IPS-18a (cell line): ENCODE measurements around the gene TENM4.

ENCODE experiments used
- H3K27ac ChIP-seq: one replicate; pipeline ENCODE4 v1.5.1; 2013; ENCODE audit warnings: low read length
- H3K27me3 ChIP-seq: one replicate; pipeline ENCODE4 v1.6.1; 2013; ENCODE audit warnings: mild to moderate bottlenecking, low read length; ENCODE audit not compliant: control insufficient read depth, insufficient read depth
- H3K36me3 ChIP-seq: one replicate; pipeline ENCODE4 v1.6.1; 2013; ENCODE audit warnings: low read depth, low read length; ENCODE audit not compliant: control insufficient read depth
- H3K4me1 ChIP-seq: one replicate; pipeline ENCODE4 v1.6.1; 2013; ENCODE audit warnings: low read depth, low read length; ENCODE audit not compliant: control insufficient read depth
- H3K4me3 ChIP-seq: one replicate; pipeline ENCODE4 v1.5.1; 2013; ENCODE audit warnings: low read length
- H3K9ac ChIP-seq: one replicate; pipeline ENCODE4 v1.6.1; 2013; ENCODE audit warnings: mild to moderate bottlenecking, low read length, moderate library complexity
- H3K9me3 ChIP-seq: one replicate; pipeline ENCODE4 v1.6.1; 2013; ENCODE audit warnings: low read depth, low read length; ENCODE audit not compliant: control insufficient read depth

Gene TENM4

DNA sequence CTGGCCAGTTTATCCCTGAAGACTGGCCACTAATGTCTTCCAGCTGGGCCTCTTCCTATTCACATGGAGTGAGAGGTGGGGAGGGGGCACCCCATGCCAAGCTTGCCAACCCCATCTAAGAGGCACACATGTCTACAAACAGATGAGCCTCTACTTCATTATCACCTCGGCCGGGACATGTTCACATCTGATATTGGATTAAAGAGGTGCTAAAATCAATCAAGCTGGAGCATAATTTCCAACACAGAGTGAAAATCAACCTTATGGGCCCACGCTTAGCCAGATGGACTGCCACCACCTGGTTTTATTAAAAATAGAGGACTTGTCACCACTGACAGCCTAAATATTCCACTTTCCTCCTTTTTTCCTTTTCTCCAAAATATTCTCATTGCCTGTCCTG lies 703.5 kb downstream of the TENM4 start:
- H3K27ac ChIP-seq = no peak overlapping the region
- H3K4me1 ChIP-seq = no peaks in the 10 kb centered on the region
- no peak overlapping the region for H3K9ac ChIP-seq
- H3K4me3 ChIP-seq = no peak overlapping the region
- no peaks in the 10 kb centered on the region for H3K27me3 ChIP-seq
- H3K36me3 ChIP-seq = no peaks in the 10 kb centered on the region
- no peaks in the 10 kb centered on the region for H3K9me3 ChIP-seq

DNA sequence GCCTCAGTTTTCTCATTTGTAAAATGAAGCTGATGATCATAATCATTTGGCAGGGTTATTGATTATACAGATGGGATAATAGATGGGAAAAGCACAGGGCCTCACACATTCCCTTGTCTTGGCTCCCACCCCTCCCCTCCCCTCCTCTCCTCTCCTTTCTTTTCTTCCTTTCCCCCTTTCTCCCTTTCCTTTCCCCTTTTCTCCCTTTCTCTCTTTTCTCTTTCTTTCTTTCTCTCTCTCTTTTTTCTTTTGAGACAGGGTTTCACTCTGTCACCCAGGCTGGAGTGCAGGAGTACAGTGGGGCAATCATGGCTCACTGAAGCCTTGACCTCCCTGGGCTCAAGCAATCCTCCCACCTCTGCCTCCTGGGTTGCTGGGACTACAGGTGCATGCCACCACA lies 705.1 kb downstream of the TENM4 start:
- H3K27me3 ChIP-seq = no peaks in the 10 kb centered on the region
- H3K4me1 ChIP-seq = no peaks in the 10 kb centered on the region

GRCh38 chr11:78733031-78733430 lies 707.8 kb downstream of the TENM4 start:
- H3K9ac ChIP-seq = no peak overlapping the region
- H3K4me3 ChIP-seq = no peak overlapping the region
- no peaks in the 10 kb centered on the region for H3K4me1 ChIP-seq
- H3K27ac ChIP-seq = no peak overlapping the region
- H3K9me3 ChIP-seq = no peaks in the 10 kb centered on the region
- H3K27me3 ChIP-seq = no peaks in the 10 kb centered on the region
- no peaks in the 10 kb centered on the region for H3K36me3 ChIP-seq

More for the DNA sequence above, 705.1 kb downstream of the TENM4 start:
- no peak overlapping the region for H3K27ac ChIP-seq
- H3K36me3 ChIP-seq = no peaks in the 10 kb centered on the region
- no peak overlapping the region for H3K9ac ChIP-seq
- H3K4me3 ChIP-seq = no peak overlapping the region
- H3K9me3 ChIP-seq = no peaks in the 10 kb centered on the region

DNA sequence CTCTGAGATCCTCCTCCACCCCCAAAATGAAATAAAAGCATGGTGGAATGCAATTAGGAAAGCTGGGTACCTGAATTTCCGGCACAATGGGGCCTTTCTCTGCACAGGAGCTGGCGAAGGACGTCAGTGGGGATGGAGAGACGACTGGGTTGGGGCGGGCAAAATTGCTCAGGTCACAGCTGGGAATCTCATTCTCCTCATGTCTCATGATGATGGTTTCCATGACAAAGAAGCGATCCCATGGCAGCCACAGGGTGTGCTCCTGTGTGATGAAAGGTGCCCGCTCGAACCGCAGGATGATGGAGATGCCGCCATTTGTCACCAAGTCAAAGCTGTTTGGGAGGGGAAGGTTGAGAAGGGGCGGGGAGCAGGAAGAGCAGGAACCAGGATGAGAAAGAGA lies 708.6 kb downstream of the TENM4 start:
- Histone ChIP-seq H3K4me1 (no peaks in the 10 kb centered on the region), H3K27ac (no peak overlapping the region), H3K9ac (no peak overlapping the region), H3K4me3 (no peak overlapping the region), H3K36me3 (no peaks in the 10 kb centered on the region), H3K9me3 (no peaks in the 10 kb centered on the region), H3K27me3 (no peaks in the 10 kb centered on the region)

DNA sequence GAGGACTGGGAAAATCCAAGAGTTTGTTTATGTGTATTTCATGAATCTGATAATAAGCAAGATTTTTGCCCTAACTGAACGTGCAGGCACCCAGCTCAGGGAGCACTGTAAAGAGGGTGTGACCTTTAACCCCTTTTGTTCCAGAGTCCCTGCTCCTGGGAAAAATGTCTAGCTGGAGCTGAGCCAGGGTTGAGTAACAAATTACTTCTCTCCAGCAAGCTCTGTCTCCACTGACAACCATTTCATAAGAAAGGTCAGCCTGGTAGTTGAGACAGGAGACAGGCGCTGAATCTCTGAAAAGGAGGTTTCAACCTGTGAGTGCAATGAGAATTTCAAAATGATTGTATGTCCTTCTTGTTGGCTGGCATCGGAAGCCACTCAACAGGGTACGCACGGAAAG lies 709.8 kb downstream of the TENM4 start:
- Histone ChIP-seq H3K27me3 (no peaks in the 10 kb centered on the region), H3K9me3 (no peaks in the 10 kb centered on the region), H3K4me3 (no peak overlapping the region), H3K27ac (no peak overlapping the region), H3K9ac (no peak overlapping the region), H3K4me1 (no peaks in the 10 kb centered on the region), H3K36me3 (no peaks in the 10 kb centered on the region)

DNA sequence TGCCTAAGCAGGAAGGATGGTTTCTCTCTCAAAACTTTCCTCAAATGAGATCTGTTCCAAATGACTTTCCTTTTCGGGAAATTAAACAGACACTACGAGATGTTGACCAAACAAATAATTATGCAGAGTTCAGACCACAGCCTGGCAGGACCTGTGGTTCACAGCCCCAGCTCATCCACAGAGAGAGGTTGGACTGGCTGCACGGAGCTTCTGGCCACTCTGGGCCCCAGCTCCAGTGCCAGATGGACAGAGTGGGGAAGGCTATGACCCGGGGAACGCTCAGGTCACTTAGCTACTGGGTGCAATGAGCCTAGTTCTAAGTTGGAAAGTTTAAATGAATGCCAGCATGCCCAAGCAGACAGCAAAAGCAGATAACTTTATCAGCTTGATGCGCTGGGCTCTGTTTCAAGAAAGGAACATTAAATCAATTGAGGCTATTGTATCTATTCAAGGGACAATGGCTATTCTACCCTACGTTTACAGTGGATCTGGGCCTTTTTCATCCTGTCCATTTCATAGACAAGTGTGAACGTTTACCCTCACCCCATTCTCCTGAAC lies 710.5 kb downstream of the TENM4 start:
- Histone ChIP-seq H3K4me3 (no peak overlapping the region), H3K9ac (no peak overlapping the region), H3K4me1 (no peaks in the 10 kb centered on the region), H3K27ac (no peak overlapping the region), H3K27me3 (no peaks in the 10 kb centered on the region), H3K36me3 (no peaks in the 10 kb centered on the region), H3K9me3 (no peaks in the 10 kb centered on the region)

GRCh38 chr11:78727816-78728215 lies 713.0 kb downstream of the TENM4 start:
- no peaks in the 10 kb centered on the region for H3K27me3 ChIP-seq
- H3K9me3 ChIP-seq = no peaks in the 10 kb centered on the region

GRCh38 chr11:78725200-78725599 lies 715.6 kb downstream of the TENM4 start:
- Histone ChIP-seq H3K36me3 (no peaks in the 10 kb centered on the region), H3K9ac (no peak overlapping the region)

More at GRCh38 chr11:78727816-78728215, 713.0 kb downstream of the TENM4 start:
- Histone ChIP-seq H3K27ac (no peak overlapping the region), H3K36me3 (no peaks in the 10 kb centered on the region), H3K9ac (no peak overlapping the region), H3K4me3 (no peak overlapping the region), H3K4me1 (no peaks in the 10 kb centered on the region)

GRCh38 chr11:78722786-78723185 lies 718.0 kb downstream of the TENM4 start:
- H3K4me3 ChIP-seq = no peak overlapping the region
- H3K36me3 ChIP-seq = no peaks in the 10 kb centered on the region
- no peak overlapping the region for H3K9ac ChIP-seq
- no peaks in the 10 kb centered on the region for H3K4me1 ChIP-seq
- H3K27ac ChIP-seq = no peak overlapping the region
- no peaks in the 10 kb centered on the region for H3K27me3 ChIP-seq
- H3K9me3 ChIP-seq = no peaks in the 10 kb centered on the region

More at GRCh38 chr11:78725200-78725599, 715.6 kb downstream of the TENM4 start:
- H3K27ac ChIP-seq = no peak overlapping the region
- no peaks in the 10 kb centered on the region for H3K27me3 ChIP-seq
- H3K9me3 ChIP-seq = no peaks in the 10 kb centered on the region
- no peaks in the 10 kb centered on the region for H3K4me1 ChIP-seq
- H3K4me3 ChIP-seq = no peak overlapping the region

GRCh38 chr11:78720281-78720989 lies 720.4 kb downstream of the TENM4 start:
- Histone ChIP-seq H3K36me3 (no peaks in the 10 kb centered on the region), H3K9me3 (no peaks in the 10 kb centered on the region), H3K4me3 (no peak overlapping the region), H3K4me1 (no peaks in the 10 kb centered on the region), H3K27me3 (no peaks in the 10 kb centered on the region), H3K27ac (no peak overlapping the region), H3K9ac (no peak overlapping the region)

DNA sequence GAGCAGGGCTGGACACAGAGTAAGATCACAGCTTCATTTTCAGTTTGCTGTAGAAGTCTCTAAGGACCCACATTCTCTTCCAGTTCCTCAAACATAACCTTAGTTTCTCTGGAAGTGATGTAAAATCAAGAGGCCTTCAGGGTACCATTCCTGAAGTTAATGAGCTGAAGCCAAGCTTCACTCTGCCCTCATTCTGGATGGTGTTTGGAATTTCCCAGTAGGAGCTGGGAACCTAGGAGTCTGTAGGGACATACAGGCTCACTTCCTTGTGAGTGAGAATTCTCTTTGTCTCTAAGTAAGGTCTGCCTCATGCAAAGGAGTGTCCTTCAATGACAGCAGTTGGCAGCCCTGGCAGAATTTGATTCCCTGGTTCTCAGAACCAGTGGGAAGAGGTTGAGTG lies 723.8 kb downstream of the TENM4 start:
- H3K9ac ChIP-seq = no peak overlapping the region
- no peaks in the 10 kb centered on the region for H3K9me3 ChIP-seq
- no peaks in the 10 kb centered on the region for H3K4me1 ChIP-seq
- no peak overlapping the region for H3K4me3 ChIP-seq
- no peak overlapping the region for H3K27ac ChIP-seq
- no peaks in the 10 kb centered on the region for H3K36me3 ChIP-seq
- H3K27me3 ChIP-seq = no peaks in the 10 kb centered on the region

DNA sequence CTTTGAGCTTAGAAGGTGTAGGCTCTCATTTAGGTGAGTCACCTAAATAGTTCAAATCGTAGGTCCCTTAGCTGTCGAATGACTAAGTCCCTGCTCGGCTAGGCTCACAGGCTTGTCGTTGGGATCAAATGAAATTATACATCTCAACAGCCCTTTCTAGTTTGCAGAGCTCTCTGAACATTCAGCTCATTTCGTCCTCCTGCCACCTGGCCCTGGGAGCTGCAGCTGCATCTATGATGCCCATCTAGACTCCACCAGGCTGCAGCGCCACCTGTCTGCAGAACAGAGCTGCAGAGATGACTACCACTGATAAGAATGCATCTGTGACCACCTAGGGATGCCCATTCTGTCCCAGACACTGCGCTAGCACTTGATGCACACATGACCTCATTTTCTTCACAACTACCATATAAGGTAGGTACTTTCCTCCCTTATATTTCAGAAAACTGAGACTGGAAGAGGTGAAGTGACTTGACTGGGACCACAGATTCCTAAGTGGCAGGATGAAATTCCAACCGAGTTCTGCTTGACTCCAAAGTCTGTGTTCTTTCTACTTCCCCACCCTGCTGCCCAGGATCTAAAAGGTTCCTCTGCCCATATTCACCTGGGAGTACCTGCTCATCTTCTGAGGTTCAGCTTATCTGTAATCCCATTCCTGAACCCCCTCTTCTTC lies 725.1 kb downstream of the TENM4 start:
- Histone ChIP-seq H3K27ac (no peak overlapping the region), H3K9ac (no peak overlapping the region), H3K4me3 (no peak overlapping the region), H3K27me3 (no peaks in the 10 kb centered on the region), H3K9me3 (no peaks in the 10 kb centered on the region), H3K36me3 (no peaks in the 10 kb centered on the region), H3K4me1 (no peaks in the 10 kb centered on the region)
